ELR (cell line): ENCODE results near the gene P3H3.

Experiments
- DNase-seq: peaks from one replicate; pipeline ENCODE4 v3.0.0-alpha.2; 2015; ENCODE audit warnings: low read depth

The P3H3 gene

DNA sequence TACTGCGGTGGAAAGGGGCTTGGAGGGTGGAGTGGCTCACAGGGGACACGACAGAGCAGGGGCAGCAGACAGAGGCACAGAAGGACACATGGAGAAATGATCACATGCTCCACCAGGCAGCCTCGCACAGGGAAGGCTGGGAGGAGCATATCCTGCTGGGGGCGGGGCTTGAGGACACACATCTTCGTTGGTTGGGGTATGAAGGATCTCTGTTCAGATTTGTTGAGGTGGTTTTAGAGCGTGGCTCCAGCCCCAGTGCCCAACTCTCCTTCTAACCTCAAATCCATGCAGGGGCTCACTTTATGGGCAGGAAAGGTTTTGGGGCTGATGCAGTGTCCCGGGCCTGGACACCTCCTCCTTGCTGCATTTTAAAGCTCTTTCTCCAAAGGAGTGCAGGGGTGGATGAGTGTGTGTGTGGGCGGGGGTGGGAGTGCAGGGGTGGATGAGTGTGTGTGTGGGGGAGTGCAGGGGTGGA, 733 bp upstream of the P3H3 start:
- DNase-seq, result peak; percentile 87

DNA sequence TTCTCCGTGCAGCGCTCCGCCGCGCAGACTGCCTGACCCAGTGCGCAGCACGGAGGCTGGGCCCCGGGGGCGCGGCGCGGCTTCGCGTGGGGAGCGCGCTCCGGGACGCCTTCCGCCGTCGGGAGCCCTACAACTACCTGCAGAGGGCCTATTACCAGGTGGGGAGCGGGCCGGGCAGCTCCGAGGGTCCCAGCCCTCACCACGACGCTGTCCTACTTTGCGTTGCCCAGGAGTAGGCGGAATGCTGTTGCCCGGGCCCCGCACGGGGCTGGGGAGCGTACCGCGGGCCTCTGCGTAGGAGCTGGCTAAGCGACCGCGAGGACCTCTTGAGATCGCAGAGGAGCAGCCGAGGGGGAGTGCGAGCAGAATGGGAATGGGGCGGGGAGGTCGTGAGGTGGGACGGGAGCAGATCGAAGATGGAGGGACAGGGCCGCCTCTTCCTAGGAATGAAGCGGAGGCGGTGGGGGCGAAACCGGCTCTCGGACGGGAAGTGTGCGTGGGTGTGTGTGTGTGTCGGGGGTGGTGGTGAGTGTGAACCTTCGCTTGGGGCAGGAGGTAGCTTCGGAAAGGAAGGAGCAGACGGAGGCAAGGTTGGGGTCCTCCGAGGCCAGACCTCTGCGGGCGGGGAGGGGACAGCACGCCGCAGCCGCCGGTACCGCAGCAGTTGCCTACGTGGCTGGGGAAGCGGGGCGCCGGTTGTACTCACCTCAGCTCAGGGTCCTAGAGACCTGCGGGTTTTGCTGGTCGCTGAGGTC, 751 bp downstream of the P3H3 start:
- peak; percentile 56 for DNase-seq

DNA sequence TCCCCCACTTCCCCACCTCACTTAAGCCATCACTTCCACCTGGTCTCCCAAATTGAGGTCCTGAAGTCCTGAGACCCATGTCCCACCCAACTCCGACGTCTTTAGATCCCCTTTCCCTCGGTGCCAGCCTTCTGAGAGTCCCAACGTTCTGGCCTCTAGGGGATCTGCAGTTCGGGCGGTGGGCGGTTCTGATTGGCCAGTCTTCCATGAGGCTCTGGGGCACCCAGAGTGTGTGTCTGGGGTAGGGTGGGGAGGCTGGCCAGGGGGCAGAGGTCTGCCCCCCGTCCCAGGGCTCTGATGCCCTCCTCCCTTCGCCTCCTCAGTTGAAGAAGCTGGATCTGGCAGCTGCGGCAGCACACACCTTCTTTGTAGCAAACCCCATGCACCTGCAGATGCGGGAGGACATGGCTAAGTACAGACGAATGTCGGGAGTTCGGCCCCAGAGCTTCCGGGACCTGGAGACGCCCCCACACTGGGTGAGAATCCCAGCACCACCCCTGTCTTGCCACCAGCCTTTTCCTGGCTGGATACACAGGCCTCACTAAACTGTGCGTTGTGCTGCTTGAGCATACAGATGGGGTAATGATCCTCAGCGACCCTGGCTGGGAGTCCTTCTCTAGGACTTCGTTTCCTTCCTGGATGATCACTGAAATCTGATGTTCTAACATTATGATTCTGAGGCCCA, 1.5 kb downstream of the P3H3 start:
- peak; percentile 66 for DNase-seq

DNA sequence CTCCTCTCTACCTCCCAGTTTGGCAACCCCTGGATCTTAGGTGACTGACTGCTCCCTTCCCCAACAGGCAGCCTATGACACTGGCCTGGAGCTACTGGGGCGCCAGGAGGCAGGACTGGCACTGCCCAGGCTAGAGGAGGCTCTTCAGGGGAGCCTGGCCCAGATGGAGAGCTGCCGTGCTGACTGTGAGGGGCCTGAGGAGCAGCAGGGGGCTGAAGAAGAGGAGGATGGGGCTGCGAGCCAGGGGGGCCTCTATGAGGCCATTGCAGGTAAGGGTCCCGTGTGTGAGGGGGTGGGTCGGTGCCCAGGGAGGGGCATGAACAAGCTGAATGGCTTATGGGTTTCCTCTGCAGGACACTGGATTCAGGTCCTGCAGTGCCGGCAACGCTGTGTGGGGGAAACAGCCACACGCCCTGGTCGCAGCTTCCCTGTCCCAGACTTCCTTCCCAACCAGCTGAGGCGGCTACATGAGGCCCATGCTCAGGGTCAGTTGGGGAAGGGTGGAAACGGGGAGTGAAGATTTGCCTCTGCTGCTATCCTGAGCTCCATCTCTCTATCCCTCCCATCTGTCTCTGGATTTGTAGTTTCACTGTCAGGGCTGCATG, 2.2 kb downstream of the P3H3 start:
- DNase-seq, result no peak

DNA sequence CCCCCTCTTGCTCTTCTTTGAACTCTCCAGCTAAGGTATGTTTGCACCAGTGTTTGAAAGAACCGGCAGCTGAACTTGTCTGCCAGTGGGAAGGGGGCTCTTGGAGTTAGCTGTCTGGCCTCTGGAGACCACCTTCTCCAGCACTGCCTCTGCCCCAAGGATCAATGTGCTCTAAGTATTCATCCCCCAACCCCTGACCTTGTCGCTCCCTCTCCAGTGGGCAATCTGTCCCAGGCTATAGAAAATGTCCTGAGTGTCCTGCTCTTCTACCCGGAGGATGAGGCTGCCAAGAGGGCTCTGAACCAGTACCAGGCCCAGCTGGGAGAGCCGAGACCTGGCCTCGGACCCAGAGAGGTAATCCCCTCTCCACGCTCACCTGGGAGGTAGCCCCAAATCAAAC, 2.8 kb downstream of the P3H3 start:
- no peak for DNase-seq

DNA sequence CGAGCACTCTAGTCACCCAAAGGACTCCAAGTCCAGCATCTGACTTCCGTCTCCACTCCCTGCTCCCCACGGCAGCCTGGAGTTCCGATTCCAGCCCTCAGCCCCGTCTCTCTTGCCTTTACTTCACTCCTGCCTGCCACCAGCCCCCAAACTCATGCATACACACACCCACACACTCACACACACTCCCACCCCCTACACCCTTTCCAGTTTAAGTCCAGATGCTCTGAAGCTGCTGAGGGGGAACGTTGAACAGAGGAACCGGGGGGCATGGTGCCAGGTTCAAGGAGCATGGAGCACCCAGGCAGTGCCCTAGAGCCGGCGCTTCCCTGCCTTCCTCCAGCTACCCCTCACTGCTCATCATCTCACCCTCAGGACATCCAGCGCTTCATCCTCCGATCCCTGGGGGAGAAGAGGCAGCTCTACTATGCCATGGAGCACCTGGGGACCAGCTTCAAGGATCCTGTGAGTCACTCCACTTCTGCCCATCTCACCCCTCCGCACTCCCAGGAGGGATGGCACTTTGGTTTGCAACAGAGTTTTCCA, 3.3 kb downstream of the P3H3 start:
- no peak for DNase-seq

DNA sequence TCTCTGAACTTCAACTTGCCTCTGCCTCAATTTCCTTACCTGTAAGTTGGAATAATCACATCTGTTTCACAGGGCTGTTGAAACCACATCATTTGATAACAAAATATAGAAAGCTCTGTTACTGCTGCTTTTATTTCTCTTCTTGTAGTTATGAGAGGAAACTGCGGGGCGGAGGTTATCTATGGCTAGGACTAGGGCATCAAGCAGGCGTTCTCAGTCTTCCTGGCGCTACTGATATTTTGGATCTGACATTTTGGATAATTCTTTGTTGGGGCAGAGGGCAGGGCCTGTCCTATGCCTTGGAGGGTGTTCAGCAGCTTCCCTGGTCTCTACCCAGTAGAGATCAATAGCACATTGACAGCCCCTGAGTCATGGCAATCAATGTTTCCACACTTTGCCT, 3.9 kb downstream of the P3H3 start:
- no peak for DNase-seq

DNA sequence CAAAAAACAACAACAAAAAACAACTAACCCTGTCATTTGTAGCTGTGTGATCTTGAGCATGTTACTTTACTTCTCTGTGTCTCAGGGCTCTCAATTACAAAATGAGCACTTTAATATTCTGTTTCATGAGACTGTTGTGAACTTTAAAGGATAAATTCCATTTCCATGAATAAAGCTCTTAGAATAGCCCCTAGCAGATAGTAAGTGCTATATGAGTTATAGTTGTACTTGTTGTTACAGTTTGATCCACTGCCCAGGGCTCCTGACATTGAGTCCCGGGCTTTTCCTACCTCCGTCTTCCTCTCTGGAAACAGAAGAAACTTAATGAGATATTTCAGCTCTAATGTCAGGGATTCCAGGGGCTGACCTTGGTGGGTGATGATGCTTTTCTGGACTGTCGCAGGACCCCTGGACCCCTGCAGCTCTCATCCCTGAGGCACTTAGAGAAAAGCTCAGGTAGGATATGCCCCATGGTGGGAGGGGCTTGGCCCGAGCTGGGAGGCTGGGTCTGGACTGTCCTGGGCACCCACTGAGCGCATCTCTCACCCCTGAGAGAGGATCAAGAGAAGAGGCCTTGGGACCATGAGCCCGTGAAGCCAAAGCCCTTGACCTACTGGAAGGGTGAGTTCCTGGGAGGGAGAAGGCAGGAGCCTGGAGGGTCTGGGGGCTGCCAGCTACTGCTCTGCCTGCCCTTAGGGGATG, 5.1 kb downstream of the P3H3 start:
- DNase-seq, result no peak

DNA sequence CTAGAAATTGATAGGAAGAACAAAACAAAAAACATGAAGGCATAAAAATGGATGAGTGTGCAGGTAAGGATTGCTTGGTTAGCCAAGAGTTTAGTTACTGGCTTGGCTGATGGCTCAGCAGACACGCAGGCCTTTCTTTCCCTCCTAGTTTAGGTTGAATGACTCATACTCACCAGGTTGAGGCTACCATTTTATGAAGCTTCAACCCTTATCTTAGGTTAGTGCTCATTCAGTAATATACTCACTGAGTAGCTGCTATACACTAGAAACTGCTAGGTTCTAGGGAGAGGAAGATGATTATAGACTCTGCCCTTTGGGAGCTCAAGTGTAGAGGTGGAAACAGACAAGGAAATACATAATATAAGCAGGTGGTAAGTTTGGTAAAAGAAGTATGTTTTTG, 6.0 kb downstream of the P3H3 start:
- DNase-seq, result no peak

DNA sequence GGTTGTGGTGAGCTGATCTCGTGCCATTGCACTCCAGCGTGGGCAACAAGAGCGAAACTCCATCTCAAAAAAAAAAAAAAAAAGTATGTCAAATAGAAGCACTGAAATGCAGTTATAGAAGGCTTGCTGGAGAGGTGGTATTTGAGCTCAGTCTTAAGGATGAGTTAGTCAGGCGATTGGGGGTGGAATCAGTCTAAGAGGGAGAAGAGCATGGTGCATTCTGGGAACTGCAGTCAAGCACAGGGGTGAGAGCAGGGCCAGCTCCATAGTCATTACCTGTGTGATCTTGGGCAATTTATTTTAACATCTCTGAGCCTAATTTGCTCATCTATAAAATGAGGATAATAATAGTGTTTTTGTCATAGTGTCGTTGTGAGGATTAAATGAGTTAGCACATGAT, 6.7 kb downstream of the P3H3 start:
- no peak for DNase-seq

DNA sequence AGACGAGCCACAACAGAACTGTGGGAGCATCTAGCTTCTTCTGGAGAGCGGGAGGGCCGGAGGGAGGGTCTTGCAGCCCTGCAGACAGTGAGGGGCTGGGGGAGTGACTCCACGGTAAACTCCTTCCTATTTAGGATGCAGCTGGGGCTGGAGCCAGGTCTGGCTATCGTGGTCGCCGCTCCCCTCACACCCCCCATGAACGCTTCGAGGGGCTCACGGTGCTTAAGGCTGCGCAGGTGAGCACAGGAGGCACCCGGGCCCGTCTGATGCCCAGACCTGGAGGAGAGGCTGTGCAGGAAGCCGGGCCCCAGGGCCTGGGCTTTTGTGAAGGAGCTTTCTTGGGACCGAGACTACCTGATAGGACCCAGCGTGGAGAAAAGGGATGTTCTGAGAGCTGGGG, 8.6 kb downstream of the P3H3 start:
- DNase-seq, result no peak

DNA sequence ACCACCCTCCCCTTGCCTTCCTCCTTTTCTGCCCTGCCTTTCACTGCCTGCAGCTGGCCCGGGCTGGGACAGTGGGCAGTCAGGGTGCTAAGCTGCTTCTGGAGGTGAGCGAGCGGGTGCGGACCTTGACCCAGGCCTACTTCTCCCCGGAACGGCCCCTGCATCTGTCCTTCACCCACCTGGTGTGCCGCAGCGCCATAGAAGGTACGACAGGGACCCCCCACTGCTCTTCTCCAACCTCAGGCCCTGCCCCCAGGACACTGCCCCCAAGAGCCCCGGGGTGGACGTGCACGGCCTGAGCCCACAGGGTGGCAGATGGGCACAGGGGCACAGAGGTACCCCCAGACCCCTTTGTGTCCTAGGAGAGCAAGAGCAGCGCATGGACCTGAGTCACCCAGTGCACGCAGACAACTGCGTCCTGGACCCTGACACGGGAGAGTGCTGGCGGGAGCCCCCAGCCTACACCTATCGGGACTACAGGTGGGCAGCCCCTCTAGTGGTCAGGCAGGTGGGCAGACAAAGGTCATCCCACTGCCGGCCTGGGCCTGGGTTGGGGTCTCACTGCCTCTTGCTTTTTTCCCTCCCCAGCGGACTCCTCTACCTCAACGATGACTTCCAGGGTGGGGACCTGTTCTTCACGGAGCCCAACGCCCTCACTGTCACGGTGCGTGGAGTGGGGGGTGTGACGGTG, 9.3 kb downstream of the P3H3 start:
- DNase-seq, result no peak

DNA sequence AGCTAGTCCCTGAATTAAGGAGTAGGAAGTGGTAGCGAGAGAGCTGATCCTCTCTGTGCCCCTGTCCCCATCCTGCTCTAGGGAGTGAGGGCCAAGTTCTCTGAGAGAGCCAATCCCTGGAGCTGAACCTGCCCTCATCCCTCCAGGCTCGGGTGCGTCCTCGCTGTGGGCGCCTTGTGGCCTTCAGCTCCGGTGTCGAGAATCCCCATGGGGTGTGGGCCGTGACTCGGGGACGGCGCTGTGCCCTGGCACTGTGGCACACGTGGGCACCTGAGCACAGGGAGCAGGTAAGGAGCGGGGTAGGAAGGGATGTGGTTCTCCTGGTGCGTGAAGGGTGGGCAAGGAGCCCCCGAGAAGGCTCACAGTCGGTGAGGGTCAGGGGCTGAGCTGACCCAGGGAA, 10.6 kb downstream of the P3H3 start:
- DNase-seq, result no peak

DNA sequence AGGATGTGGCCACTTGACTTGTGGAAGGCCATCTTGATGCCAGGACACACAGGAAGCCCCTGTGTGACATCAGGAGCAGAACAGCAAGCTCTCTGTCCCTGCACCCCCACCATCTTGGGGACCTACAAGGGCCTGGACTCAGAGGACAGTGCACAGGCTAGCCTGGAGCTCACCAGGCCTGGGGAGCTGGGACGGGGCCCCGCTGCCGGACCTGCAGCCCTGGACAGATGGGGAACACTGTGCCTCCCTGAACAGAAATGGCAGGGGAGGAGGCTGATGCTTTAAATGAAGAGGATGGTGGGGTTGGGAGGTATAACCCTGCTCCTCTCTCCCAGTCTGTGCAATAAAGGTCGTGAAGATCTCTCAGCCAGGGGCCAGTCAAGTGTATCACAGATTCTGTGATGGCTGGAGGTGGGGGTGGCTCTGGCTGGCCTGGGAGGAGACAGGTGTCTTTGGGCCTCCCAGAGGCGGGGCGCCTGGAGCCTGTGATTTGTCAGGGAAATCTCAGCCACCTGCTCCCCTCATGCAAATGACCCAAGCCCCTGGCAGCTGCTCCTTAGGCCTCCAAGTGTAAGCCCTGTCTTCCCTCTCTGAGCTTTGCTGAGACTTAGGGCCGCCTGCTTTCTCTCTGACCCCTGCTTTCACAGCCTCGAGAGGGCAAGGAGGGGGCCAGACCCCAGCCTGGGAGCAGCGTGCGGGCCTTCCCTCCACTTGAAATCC, 11.4 kb downstream of the P3H3 start:
- no peak for DNase-seq

DNA sequence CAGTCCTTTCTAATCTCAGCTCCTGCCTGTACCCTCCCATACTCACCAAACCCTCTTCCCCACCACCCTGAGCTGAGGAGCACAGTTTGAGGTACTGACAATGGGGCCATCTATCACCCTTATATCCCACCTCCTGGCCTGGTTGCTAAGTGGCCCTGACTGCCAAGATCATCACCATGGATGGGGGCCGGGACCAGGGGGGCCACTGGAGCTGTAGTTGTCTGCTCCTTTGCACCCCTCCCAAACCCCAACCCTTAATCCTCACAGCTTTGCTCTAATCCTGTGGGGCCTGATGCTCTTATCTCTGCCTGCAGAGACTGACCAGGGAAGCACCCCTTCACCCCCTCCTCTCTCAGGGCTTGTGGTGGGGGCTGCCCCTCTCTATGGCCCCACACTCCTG, 12.1 kb downstream of the P3H3 start:
- DNase-seq, result no peak

DNA sequence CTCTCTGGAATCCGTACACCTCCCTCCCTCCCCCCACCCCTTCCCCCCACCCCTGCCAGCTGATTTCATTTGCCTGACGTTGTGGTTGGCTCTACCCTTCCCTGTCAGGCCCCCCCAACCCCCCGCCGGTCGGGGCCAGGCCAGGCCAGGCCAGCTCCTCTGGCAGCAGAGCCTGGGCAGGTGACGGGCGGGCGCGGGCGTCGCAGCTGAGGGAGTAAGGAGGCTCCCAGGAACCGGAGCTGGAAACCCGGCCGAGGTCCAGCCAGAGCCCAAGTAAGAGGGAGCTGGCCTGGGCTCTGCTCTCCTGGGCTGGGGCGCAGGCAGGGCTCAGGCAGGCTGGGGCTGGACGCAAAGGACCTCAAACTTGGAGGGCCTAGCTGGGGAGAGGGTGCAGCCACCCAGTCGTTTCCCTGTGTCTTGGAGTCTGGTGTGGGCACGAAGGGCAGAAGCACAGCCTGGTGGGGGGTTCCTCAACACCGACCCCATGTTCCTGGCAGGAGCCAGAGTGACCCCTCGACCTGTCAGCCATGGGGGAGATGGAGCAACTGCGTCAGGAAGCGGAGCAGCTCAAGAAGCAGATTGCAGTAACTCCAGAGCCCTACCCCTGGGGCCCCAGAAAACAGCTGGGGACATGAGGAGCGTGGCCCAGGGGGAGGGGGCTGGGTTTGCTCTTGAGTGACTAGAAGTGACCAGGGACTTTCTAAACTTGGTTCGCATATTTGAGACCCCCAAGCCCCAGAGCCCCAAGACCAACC, 12.7 kb downstream of the P3H3 start, which contains the start of gene GNB3:
Gene GNB3, plus strand, starts transcription at position 165 of the 755 bp plus-strand sequence. Its CDS starts 363 bp downstream, at position 528.
- DNase-seq, result no peak

DNA sequence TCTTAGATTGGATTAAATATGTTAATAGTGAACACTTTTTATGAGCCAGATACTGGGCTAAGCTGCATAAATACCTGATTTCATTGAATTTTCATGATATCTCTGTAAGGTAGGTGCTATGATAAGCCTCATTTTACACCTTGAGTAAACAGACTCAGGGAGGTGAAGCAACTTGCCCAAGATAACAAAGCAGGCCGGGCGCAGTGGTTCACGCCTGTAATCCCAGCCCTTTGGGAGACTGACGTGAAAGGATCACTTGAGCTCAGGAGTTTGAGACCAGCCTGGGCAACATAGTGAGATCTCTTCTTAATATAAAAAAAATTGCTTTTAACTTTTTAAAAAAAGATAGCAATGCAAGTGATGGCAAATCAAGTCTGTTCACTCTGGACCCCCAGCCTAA, 13.9 kb downstream of the P3H3 start:
- DNase-seq, result no peak

DNA sequence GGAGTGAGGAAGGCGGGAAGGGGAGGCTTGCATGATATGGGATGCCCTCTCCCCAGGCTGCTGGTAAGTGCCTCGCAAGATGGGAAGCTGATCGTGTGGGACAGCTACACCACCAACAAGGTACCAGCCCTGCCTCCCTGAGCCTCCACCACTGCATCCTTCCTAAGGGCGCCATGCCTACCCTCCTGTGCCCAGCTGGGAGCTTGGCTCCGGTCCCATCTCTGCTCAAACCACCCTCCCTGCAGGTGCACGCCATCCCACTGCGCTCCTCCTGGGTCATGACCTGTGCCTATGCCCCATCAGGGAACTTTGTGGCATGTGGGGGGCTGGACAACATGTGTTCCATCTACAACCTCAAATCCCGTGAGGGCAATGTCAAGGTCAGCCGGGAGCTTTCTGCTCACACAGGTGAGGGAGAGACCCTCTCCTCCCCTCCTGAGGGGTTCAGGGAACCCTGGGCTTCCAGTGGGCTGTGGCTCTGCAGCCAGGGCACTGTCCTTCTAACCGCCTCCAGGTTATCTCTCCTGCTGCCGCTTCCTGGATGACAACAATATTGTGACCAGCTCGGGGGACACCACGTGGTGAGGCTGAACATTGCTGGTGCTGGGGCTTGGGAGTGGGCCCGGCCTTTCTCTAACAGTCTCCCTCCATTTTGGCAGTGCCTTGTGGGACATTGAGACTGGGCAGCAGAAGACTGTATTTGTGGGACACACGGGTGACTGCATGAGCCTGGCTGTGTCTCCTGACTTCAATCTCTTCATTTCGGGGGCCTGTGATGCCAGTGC, 15.1 kb downstream of the P3H3 start:
- DNase-seq, result no peak

DNA sequence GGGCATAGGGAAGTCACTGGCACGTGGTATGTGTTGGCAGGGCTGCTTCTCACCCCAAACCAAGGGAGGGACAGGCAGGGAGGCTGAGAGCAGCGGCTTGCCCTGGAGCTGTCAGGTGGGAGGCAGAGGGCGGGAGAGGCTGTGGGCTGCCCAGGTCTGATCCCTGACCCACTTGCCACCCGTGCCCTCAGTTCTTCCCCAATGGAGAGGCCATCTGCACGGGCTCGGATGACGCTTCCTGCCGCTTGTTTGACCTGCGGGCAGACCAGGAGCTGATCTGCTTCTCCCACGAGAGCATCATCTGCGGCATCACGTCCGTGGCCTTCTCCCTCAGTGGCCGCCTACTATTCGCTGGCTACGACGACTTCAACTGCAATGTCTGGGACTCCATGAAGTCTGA, 17.2 kb downstream of the P3H3 start:
- no peak for DNase-seq
